ENCODE measurements around the gene LAGE3.

The LAGE3 gene

DNA sequence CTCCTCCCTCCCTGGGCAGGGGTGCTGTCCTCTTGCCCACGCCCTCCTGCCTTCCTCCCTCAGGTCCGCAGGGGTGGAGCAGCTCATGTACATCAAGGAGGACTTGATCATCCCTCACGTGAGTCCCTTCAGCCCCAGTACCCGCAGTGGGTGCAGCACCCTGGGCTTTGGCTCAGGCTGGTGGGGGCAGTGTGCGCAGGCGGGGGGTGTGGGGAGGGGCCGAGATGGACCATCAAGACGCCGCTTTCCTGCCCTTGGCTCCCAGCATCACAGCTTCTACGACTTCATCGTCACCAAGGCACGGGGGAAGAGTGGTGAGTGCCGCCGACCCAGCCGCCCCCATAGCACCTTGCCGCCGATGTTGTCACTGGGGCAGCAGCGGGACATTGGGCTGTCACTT lies 29.5 kb downstream of the LAGE3 start:
- H3K9me3 ChIP-seq (ENCODE audit: severe bottlenecking) = no peaks in the 10 kb centered on the region
- no peak for DNase-seq (ENCODE audit: low spot score)
- H3K27ac ChIP-seq (ENCODE audit: poor library complexity, severe bottlenecking) = no peak overlapping the region
- no peaks in the 10 kb centered on the region for H3K27me3 ChIP-seq (ENCODE audit: insufficient read depth, poor library complexity, severe bottlenecking)
- no peaks in the 10 kb centered on the region for H3K4me1 ChIP-seq (ENCODE audit: insufficient read depth, poor library complexity, severe bottlenecking)
- H3K4me3 ChIP-seq (ENCODE audit: severe bottlenecking) = no peak overlapping the region
- ATAC-seq (ENCODE audit: low read depth) = no peak
- 0 out of 2 replicates have a peak, but pooled peaks cover 3% of the 10 kb centered on the region for H3K36me3 ChIP-seq (ENCODE audit: low read depth)
- TF ChIP-seq, protein P1, sequence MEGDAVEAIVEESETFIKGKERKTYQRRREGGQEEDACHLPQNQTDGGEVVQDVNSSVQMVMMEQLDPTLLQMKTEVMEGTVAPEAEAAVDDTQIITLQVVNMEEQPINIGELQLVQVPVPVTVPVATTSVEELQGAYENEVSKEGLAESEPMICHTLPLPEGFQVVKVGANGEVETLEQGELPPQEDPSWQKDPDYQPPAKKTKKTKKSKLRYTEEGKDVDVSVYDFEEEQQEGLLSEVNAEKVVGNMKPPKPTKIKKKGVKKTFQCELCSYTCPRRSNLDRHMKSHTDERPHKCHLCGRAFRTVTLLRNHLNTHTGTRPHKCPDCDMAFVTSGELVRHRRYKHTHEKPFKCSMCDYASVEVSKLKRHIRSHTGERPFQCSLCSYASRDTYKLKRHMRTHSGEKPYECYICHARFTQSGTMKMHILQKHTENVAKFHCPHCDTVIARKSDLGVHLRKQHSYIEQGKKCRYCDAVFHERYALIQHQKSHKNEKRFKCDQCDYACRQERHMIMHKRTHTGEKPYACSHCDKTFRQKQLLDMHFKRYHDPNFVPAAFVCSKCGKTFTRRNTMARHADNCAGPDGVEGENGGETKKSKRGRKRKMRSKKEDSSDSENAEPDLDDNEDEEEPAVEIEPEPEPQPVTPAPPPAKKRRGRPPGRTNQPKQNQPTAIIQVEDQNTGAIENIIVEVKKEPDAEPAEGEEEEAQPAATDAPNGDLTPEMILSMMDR (IDR thresholded peaks at IDR 0.05; ENCODE audit: poor library complexity, severe bottlenecking) = no peak

DNA sequence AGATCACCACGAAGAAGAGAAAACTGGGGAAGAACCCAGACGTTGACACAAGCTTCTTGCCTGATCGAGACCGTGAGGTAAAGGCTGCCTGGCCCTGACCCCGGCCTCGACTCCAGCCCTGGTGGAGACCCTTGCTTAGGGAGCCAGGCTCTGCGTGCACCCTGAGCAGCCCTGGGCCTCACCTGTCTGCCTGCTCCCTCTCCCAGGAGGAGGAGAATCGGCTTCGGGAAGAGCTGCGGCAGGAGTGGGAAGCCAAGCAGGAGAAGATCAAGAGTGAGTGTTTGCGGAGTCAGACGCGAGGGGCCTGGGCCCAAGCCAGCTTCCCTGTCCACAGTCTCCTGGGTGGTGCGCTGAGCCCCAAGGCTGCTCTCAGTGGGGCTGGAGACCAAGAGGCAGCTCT lies 30.6 kb downstream of the LAGE3 start:
- DNase-seq (ENCODE audit: low spot score) (no peak), ATAC-seq (ENCODE audit: low read depth) (no peak)
- no peaks in the 10 kb centered on the region for H3K4me1 ChIP-seq (ENCODE audit: insufficient read depth, poor library complexity, severe bottlenecking)
- no peaks in the 10 kb centered on the region for H3K9me3 ChIP-seq (ENCODE audit: severe bottlenecking)
- H3K27me3 ChIP-seq (ENCODE audit: insufficient read depth, poor library complexity, severe bottlenecking) = no peaks in the 10 kb centered on the region
- H3K27ac ChIP-seq (ENCODE audit: poor library complexity, severe bottlenecking) = no peak overlapping the region
- no peak overlapping the region for H3K4me3 ChIP-seq (ENCODE audit: severe bottlenecking)
- TF ChIP-seq, protein P1 (IDR thresholded peaks at IDR 0.05; ENCODE audit: poor library complexity, severe bottlenecking) = no peak
- H3K36me3 ChIP-seq (ENCODE audit: low read depth) = 0 out of 2 replicates have a peak, but pooled peaks cover 3% of the 10 kb centered on the region

DNA sequence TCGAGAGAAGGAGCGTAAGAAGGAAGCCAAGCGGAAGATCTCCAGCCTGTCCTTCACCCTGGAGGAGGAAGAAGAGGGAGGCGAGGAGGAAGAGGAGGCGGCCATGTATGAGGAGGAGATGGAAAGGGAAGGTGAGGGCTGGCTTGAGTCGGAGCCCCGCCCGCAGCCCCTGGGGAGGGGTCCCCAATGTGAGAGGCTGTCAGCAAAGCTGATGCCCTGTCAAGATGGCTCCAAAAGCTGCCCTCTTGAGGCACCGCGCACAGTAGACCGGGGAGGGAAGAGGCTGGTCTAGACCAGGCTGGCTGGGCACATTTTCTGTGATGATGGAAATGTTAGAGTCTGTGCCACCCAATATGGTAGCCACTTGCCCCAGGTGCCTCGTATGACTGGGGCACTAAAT lies 32.7 kb downstream of the LAGE3 start:
- TF ChIP-seq, protein P1 (IDR thresholded peaks at IDR 0.05; ENCODE audit: poor library complexity, severe bottlenecking) = no peak
- H3K9me3 ChIP-seq (ENCODE audit: severe bottlenecking) = no peaks in the 10 kb centered on the region
- H3K36me3 ChIP-seq (ENCODE audit: low read depth) = peaks cover 16% of the 10 kb centered on the region
- H3K4me1 ChIP-seq (ENCODE audit: insufficient read depth, poor library complexity, severe bottlenecking) = no peaks in the 10 kb centered on the region
- H3K4me3 ChIP-seq (ENCODE audit: severe bottlenecking) = no peak overlapping the region
- no peak for DNase-seq (ENCODE audit: low spot score)
- no peaks in the 10 kb centered on the region for H3K27me3 ChIP-seq (ENCODE audit: insufficient read depth, poor library complexity, severe bottlenecking)
- no peak for ATAC-seq (ENCODE audit: low read depth)
- H3K27ac ChIP-seq (ENCODE audit: poor library complexity, severe bottlenecking) = no peak overlapping the region

DNA sequence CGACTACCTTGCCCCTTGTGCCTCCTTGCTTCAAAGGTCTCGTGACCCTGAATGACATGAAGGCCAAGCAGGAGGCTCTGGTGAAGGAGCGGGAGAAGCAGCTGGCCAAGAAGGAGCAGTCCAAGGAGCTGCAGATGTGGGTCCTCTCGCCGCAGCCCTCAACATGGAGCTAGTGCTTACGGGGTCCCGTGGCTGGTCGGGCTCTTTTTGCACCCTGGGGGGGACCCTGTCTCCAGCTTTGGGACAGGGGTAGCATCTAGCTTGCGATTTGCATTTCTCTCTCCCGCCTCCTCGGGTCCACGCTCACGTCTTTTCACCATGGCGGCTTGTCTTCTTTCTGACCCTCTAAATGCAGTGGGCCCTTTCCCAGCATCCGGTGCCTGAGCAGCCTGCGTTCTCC lies 33.3 kb downstream of the LAGE3 start:
- DNase-seq (ENCODE audit: low spot score) (no peak), ATAC-seq (ENCODE audit: low read depth) (no peak)
- no peaks in the 10 kb centered on the region for H3K9me3 ChIP-seq (ENCODE audit: severe bottlenecking)
- no peaks in the 10 kb centered on the region for H3K27me3 ChIP-seq (ENCODE audit: insufficient read depth, poor library complexity, severe bottlenecking)
- H3K4me3 ChIP-seq (ENCODE audit: severe bottlenecking) = no peak overlapping the region
- no peak overlapping the region for H3K27ac ChIP-seq (ENCODE audit: poor library complexity, severe bottlenecking)
- H3K4me1 ChIP-seq (ENCODE audit: insufficient read depth, poor library complexity, severe bottlenecking) = no peaks in the 10 kb centered on the region
- H3K36me3 ChIP-seq (ENCODE audit: low read depth) = peaks cover 16% of the 10 kb centered on the region
- TF ChIP-seq, protein P1 (IDR thresholded peaks at IDR 0.05; ENCODE audit: poor library complexity, severe bottlenecking) = no peak

DNA sequence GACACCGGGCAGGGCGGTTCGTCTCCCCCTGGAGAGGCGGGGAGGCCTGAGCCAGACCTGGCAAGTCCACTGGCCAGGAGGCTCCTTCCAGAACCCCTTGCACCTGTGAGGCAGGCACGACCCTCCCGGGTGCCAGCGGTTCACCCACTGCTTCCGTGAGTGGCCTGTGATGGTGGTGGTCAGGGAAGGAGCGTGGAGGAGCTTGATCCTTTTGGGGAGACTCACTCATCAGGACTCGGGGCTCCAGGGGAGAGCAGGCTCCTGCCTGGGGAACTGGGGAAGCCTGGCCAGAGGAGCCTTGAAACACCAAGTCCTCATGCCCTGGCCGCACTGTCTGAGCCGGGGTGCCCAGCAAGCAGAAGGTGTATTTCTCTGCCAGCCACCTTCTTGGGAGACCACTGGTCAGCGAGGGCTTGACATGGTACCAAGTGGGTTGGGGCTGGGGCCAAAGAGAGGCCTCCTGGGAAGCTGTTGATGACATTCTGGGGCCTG lies 34.3 kb downstream of the LAGE3 start:
- Histone ChIP-seq H3K27me3 (ENCODE audit: insufficient read depth, poor library complexity, severe bottlenecking) (no peaks in the 10 kb centered on the region), H3K27ac (ENCODE audit: poor library complexity, severe bottlenecking) (peak overlapping the region; percentile 55), H3K36me3 (ENCODE audit: low read depth) (peaks cover 22% of the 10 kb centered on the region), H3K4me3 (ENCODE audit: severe bottlenecking) (peak overlapping the region; percentile 84), H3K9me3 (ENCODE audit: severe bottlenecking) (no peaks in the 10 kb centered on the region), H3K4me1 (ENCODE audit: insufficient read depth, poor library complexity, severe bottlenecking) (no peaks in the 10 kb centered on the region)
- ATAC-seq (ENCODE audit: low read depth) (peak; percentile 13; the same call in 1 of the 3 replicates), DNase-seq (ENCODE audit: low spot score) (no peak)
- TF ChIP-seq, protein P1 (IDR thresholded peaks at IDR 0.05; ENCODE audit: poor library complexity, severe bottlenecking) = no peak
